C4-2B (cell line): ENCODE results near the gene SLC12A4.

Source experiments
- CTCF ChIP-seq: fragments of 450-650 bp; conservative IDR thresholded peaks from 2 replicates; pipeline ENCODE4 v1.5.1; 2017; ENCODE audit warnings: mild to moderate bottlenecking
- ZFX ChIP-seq: fragments of 450-650 bp; IDR thresholded peaks from 2 replicates; pipeline ENCODE4 v1.6.1; 2017

GRCh38 chr16:68000450-68000849, 32.0 kb upstream of the SLC12A4 start:
- TF ChIP-seq CTCF: no peak
- TF ChIP-seq ZFX: no peak
